Prostate gland (tissue), 2 donors: ENCODE results near the gene SREBF2.

Experiments used
- POLR2A ChIP-seq: fragments of 450-650 bp; IDR thresholded peaks from one replicate; pipeline ENCODE4 v1.6.1; 2016; ENCODE audit warnings: antibody characterized with exemption, mild to moderate bottlenecking
- POLR2AphosphoS5 ChIP-seq: sonication (generic); formaldehyde crosslinking; IDR thresholded peaks from one replicate; pipeline ENCODE4 v1.6.1; 2017; ENCODE audit warnings: antibody characterized with exemption
- TF ChIP-seq, protein P1 (sequence below), 4 experiments: fragments of 200-600 bp in 2 of 4; fragments of 450-650 bp in 2 of 4; sonication (generic) in 2 of 4; IDR thresholded peaks; 1 replicate in 3 of 4; 2 replicates in 1 of 4; pipeline ENCODE4 v1.5.1; 2016 to 2019; ENCODE audit warnings: antibody characterized with exemption in 4 of 4, mild to moderate bottlenecking in 2 of 4, moderate library complexity in 2 of 4

DNA sequence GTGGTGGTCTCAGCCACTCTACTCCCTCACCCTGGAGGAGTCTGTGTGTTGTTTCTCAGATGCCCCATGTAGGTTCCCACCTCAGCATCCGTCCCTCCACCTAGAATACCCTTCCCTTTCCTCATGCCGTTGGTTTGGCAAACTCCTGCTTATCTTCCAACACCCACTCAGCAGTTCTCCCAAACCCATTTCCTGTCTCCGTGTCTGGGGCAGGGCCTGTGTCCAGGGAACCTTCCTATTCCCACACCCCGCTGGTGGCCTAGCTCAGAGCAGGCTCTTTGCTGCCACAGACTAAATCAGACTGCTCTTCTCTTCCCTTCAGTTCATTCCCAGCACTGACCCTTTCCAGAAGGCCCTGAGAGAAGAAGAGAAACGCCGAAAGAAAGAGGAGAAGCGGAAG, 7.5 kb upstream of the SREBF2 start:
- TF ChIP-seq, protein P1, sequence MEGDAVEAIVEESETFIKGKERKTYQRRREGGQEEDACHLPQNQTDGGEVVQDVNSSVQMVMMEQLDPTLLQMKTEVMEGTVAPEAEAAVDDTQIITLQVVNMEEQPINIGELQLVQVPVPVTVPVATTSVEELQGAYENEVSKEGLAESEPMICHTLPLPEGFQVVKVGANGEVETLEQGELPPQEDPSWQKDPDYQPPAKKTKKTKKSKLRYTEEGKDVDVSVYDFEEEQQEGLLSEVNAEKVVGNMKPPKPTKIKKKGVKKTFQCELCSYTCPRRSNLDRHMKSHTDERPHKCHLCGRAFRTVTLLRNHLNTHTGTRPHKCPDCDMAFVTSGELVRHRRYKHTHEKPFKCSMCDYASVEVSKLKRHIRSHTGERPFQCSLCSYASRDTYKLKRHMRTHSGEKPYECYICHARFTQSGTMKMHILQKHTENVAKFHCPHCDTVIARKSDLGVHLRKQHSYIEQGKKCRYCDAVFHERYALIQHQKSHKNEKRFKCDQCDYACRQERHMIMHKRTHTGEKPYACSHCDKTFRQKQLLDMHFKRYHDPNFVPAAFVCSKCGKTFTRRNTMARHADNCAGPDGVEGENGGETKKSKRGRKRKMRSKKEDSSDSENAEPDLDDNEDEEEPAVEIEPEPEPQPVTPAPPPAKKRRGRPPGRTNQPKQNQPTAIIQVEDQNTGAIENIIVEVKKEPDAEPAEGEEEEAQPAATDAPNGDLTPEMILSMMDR (IDR thresholded peaks at IDR 0.05), result no peak
- no peak for TF ChIP-seq POLR2AphosphoS5
- no peak for TF ChIP-seq POLR2A
